NCI-H1930 (cell line): ENCODE data around the gene PDE1A.
"Not testable (repeated sequence)": the region's sequence is repeated elsewhere in the genome, so short reads cannot be mapped to it uniquely, and the experiment has no call there.

Experiments used
- DNase-seq, 2 experiments: peaks; one replicate each; lab custom pipeline; 2025; lab: John Stamatoyannopoulos, UW

PDE1A gene

DNA sequence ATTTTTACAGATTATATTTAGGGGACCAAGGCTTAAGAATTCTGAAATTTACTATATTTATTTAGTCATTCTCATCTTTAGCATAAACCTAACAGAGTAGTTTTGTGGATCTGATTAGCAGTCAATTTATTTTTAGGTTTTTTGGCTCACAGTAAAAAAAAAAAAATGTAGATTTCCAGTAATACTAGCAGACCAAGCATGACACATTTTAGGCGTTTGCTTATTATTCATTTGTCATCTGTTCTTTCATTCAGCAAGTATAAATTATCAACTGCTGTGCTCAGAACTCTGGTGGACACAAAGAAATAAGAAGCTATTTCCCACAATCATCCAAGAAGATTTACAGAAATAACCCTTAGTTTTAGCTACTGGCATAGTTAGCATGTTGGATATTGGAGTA is 20.6 kb downstream of the PDE1A start:
- DNase-seq, result no peak

DNA sequence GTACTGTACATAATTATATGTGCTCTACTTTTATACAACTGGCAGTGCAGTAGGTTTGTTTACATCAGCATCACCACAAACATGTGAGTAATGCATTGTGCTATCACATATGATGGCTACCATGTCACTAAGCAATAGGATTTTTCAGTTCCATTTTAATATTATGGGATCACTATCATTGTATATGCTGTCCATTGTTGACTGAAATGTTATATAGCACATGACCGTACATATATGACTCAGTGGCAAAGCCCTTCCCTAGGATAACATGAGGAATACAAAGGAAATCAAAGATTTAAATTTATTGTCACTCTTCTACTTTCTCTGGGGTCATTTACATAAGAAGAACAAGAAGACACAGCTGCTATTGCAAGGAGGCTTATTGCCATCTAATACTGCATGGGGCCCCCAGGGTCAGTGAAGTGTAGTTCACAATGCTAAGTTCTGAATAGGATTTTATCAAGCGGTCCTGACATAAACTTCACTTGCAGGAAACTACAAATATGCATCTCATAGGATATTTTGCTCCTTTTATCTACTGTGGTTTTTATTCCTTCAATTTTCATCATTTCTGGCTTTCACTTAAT is 21.8 kb downstream of the PDE1A start:
- no peak for DNase-seq

DNA sequence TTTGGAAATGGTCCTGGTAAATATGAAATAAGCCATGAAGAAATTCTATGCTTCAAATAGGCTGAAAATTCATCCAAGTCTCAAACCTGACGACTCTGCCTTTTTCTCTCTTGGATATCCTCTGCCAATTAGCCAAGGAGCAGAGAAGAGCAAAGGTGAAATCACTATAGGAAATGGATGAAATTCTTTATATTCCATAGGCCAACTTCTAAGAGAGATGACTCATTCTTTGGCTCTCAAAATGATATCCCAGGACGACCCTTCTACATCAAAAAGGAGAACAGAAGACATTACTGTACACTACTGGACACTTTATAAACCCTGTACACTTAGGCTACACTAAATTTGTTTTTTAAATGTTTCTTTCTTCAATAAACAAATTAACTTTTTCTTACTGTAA is 22.7 kb downstream of the PDE1A start:
- DNase-seq, result no peak

DNA sequence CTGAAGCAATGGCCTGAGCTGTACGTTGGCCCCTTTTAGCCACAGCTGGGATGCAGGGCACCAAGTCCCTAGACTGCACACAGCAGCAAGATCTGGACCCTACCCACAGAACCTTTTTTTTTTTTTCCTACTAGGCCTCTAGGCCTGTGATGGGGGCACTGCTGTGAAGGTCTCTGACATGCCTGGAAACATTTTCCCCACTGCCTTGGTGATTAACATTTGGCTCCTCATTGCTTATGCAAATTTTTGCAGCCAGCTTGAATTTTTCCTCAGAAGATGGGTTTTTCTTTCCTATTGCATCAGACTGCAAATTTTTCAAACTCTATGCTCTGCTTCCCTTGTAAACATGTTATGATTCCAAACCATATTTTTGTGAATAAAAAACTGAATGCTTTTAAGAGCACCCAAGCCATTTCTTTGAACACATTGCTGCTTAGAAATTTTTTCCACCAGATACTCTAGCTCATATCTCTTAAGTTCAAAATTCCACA is 33.5 kb downstream of the PDE1A start:
- DNase-seq, result no peak

DNA sequence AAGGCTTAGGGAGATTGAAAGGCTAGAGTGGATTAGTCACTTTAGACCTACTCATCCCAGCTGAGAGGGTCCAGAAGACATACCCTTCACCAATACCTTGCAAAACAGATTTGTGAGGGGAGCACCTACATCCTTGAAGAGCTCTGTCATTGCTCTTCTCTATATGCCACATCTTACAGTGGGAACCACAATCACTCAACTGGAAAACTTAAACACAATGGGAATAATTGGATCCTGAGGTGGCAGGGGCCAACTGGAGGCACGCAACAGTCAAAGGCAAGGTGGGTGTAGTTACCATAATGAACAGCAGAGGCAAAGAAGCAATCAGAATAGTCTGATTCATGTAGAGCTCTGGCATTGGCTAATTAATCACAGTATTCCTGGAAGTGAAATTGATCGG is 35.4 kb downstream of the PDE1A start:
- DNase-seq, result no peak

DNA sequence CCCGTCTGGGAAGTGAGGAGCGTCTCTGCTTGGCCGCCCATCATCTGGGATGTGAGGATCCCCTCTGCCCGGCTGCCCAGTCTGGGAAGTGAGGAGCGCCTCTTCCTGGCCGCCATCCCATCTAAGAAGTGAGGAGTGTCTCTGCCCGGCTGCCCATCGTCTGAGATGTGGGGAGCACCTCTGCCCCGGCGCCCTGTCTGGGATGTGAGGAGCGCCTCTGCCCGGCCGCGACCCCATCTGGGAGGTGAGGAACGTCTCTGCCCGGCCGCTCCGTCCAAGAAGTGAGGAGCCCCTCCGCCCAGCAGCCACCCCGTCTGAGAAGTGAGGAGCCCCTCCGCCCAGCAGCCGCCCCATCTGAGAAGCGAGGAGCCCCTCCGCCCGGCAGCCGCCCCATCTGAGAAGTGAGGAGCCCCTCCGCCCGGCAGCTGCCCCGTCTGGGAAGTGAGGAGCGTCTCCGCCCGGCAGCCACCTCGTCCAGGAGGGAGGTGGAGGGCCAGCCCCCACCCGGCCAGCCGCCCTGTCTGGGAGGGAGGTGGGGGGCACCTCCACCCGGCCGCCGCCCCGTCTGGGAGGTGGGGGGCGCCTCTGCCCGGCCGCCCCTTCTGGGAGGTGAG is 40.5 kb downstream of the PDE1A start:
- DNase-seq, result not testable (repeated sequence)

DNA sequence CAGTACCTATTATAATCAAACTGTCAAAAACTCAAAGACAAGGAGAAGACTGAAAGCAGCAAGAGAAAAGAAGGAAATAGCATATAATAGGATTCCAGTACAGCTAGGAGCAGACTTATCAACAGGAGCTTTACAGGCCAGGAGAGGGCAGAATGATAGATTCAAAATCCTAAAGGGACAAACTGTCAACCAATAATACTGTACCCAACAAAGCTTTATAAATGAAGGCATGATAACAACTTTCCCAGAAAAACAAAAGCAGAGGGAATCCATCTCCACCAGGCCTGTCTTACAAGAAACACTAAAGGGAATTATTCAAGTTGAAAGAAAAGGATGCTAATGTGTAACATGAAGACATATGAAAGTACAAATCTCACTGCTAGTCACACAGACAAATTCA is 42.0 kb downstream of the PDE1A start:
- no peak for DNase-seq

DNA sequence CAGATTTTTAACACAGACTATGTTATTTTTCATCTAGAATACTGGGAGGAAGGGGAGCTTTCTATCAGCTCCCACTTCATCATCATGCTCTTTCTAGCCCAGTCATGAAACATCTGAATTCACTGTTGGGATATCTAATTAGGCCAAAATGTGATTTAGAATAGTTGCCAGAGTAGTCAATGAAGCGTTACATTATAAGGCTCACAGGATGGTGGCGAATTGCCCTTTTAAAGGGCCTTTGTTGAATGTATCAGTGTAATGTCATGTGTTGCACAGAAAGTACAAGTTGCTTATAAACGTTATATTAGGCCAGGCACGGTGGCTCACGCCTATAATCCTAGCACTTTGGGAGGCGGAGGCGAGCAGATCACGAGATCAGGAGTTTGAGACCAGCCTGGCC is 45.6 kb downstream of the PDE1A start:
- DNase-seq, result no peak

DNA sequence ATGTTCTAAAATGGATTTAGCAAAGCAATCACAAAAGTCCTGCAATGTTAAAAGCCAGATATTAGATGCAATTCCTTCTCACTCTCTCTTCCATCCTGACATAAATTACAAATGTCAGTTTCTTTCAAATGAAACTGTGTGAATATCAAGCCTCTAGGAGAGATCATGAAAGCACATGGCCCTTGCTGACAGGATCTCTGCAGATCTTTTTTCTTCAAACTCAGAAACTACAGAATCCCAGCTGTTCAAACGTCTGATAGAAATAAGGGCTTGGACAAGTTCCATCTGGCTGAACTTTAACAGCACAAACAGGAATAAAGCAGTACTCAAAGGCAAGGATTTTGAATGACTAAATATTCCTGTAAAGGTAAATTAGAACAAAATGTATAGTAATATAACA is 47.6 kb downstream of the PDE1A start:
- no peak for DNase-seq

DNA sequence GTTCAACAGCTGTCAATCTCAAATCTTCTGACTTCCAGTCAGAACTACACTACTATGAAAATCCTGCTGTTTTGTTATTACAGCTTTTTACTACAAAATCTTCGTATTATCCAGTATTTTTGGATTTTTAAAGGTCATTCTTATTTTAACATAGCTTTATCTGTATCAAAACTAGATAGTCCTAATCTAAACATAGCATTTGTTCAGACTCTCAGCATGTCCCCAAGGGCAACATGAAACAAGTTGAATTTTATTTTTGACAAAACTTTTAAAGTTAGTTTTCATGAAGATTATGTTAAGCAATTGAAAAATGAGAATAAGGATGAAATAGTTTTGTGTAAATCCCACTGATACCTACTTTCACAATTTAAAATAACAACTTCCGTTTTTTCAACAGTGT is 48.1 kb downstream of the PDE1A start:
- no peak for DNase-seq

DNA sequence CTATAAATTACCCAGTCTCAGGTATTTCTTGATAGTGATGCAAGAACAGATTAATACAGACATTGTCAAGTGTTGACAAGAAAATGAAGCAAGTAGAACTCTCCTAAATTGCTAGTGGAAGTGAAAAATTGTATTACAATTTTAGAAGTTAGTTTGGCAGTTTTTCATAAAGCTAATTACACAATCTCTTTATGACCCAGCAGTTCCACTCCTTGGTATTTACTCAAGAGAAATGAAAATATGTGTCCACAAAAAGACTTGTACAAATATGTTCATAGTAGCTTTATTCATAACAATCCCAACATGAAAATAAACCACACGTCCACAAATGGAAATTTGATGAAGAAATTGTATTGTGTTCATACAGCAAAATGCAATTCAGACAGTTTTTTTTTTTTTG is 49.4 kb downstream of the PDE1A start:
- no peak for DNase-seq

DNA sequence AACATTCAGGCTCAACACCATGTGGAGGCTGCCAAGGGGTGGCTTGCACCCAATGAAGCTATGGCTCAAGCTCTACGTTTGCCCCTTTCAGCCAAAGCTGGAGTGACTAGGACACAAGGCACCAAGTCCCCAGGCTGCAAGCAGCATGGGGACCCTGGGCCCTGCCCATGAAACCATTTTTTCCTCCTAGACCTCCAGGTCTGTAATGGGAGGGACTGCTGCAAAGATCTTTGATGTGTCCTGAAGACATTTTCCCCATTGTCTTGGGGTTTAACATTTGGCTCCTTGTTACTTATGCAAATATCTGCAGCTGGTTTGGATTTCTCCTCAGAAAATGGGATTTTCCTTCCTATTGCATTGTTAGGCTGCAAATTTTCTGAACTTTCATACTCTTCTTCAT is 51.0 kb downstream of the PDE1A start:
- DNase-seq, result no peak

DNA sequence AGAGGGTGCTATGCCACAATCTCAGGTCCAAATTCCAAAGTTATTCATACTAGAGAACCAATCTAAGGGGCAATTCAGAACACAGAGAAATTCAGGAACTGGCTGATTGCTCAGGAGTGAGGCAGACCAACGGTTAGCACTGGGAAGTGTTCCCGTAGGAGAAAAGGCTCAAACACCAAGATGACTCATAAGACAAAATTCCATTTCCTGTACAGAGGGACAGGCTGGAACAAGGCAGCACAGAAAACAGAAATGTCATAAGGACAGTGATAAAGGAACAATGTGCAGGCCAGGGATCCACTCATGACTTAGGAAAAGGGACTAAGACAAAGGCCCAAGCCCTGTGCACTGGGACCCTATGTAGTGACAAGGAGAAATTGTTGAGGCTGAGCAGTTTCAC is 54.2 kb downstream of the PDE1A start:
- no peak for DNase-seq

DNA sequence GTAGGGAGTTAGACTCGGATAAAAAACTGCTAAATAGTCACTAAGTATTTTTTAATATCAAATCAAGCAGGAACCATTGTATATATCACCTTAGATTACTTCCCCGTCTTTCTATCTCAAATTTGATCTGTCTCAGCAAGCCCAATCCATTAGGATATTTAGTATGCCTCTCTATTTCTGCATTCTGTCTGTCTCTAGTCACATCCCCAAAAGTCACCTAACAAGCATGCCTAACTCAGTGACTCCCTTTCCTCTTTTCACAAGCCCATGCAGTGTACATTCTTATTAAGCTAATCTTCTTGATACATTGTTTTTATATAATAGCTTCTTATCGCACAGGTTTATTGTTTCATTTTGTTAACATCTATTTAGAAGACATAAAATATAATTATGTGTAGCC is 57.8 kb downstream of the PDE1A start:
- no peak for DNase-seq

DNA sequence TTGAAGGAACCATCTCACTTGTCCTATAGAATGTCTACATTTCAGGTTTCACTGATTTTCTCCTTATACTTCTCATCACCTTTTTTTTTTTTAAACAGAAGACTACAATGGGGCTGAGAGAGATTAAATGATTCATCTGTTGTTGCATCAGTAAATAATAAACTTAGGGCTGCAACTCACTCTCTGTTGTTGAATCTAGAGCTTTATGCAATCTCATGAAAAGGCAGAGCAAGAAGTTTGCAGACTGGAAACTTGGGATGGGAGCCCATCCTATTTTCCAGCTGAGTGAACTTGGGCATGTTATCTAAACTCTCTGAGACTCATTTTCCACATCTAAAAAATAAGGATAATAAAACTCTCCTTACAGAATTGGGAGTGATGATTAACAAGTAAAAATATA is 58.4 kb downstream of the PDE1A start:
- no peak for DNase-seq

DNA sequence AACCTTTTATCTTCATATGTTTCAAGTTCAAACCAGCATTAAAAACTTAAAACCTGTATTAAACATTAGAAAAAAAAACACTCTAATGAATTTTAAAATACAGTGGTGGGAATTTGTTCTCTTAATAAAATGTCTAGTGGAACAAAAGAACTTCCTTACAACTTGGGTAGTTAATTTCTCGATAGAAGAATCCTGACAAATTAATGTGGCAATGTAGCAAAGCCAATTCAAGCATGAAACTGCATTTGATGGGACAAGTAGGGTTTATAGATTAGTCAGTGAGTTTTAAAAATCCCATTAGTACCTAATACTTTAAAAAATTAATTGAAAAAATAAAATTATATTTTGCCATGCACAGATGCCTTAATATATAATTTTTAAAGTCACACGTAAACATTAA is 59.4 kb downstream of the PDE1A start:
- no peak for DNase-seq

DNA sequence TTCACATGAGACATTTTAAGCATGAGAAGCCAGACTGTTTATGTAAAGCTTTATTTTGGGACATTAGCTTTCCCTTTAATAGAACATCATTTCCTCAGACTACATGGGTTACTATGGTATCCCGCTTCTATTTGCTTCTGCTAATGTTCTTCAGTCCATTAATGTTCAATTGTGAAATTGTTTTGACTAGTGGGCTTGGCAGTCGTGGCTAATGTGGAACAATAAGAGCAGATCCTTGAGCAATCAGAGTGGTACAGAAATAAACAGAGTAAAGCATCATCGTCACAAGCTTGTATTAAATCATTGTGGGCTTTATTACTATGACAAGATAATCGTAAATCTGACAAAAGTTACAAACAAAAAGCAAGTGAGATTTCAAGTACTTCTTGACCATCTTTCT is 60.2 kb downstream of the PDE1A start:
- DNase-seq, result peak; percentile 51 to 74

DNA sequence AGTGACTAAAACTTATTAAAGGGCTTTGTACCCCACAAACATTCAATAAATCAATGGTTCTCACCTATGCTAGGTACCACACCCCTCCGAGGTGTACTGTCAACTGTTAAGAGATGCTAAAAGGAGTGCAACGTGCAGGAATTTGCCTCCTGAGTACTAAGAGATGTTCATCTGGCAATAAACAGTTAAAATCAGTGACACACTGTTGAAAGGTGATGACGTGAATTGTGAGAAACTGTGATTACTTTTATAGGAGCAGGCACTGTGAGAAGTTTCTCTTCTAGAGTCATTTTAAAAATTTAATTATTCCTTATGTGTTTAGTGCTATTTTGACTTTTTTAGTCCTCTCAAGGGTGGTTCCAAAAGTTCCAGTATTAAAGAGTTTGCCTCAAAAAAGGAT is 61.0 kb downstream of the PDE1A start:
- no peak for DNase-seq

DNA sequence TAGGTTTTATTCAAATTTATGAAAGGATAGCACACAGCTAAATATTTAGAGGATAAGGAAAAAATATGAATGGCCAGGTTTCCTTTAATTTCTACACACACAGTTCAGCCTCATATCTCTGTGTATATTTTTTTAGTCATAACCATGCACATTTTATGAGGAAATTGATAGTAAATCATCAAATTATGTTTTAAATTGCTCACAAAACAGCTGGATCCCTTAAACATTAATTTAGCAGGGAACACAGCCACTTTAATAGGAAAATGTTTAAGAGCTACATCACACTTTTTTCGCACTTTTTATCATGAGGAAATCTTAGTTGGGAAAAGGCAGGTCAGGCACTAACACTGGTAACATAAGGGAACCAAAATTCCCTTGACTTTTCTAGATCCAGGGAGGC is 65.4 kb downstream of the PDE1A start:
- DNase-seq, result no peak

DNA sequence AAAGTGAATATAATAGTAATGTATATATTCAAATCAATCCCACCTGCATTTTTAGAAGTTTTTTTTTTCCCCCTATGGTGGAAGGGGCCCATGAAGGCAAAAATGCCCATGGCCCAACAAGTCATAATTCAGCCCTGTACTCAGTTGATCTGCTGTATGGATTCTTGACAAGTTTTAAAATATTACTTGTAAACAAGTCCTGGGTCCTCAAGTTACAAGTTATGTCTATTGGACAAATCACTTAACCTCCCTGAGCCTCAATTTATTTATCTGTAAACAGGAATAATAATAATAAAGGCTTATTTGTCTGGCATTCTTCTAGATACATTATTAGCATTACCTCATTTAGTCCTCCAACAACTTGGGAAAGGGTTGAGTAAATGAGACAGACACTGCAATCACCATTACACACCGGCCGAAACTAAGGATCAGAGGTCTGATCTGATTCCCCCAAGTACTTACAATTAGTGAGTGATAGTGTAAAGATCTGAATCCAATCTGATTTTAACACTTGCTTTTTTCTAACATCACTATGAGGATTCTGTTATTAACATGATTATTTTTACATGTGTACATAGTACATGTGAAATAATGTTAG is 66.1 kb downstream of the PDE1A start:
- no peak for DNase-seq

DNA sequence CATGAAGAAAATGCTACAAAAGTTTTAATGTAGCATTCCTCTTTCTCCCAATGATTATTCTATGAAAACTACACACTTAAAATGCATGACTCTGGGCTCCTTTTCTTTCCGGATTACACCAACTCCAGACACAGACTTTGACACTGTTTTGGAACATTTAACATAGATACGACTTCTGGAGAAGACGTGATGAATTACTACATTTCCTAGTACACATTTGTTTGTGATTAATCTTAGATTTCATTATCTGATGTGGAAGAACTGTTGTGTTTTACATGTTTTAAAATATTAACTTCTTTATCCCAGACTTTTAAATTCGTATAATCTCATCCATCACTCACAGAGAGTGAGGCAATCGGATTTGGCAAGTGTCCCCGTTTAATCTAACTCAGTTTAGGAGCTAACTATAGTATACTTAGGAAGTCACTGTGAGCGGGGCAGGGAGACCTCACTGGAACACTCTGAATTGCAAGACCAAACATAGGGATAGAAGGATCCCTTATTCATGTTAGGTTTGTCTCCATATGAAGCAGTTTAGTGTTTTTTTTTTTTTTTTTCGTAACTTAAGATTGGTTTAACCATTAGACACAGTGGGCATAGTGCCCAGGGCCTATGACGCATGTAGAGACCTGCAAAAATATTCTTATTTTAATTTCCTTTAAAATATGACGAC is 66.7 kb downstream of the PDE1A start:
- no peak for DNase-seq

DNA sequence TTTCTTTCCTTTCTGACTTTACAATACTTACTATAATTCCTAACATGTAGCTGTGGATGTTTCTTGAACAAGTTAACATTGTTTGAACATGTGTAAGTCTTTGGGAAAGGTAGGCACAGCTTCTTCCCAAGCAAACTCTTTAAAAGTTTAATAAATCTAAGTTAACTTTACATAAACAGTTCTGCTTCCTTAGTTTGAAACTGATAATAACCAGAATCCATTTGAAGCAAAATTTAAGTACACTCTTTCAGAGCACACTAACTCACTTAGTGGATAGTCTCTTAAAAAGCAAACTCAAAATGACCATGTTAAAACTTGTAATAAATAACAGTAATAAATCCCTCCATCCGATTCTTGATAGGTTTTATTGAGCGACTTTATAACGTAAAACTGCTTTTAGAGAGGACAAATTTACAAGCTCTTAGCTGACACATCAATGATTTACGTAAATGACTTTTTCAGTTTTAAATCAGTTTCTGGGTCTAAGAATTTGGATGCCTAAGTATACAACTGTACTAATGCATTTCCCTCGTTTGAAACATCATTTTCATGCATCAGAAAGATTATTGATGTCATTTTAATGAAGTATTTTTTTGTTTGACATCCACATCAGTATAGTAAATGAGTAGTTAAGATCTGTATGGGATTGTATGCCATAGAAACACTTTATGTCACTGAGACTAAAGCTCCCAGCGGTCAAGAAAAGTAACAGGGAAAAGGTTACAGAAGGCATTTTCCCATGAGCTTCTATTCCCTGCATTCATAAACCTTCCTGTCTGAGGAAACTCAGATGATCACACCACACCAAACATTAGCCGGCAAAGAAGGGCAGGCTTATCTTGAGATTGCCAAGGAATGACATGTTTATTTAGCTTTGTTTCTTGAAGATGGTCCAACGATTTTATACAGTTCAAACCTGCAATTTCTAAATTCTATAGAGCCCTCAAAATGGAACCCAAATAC is 67.5 kb downstream of the PDE1A start:
- no peak for DNase-seq
